Measurements from ENCODE around the gene DDX19B.
"Not testable (repeated sequence)": the region's sequence is repeated elsewhere in the genome, so short reads cannot be mapped to it uniquely, and the experiment has no call there.

Gene DDX19B

DNA sequence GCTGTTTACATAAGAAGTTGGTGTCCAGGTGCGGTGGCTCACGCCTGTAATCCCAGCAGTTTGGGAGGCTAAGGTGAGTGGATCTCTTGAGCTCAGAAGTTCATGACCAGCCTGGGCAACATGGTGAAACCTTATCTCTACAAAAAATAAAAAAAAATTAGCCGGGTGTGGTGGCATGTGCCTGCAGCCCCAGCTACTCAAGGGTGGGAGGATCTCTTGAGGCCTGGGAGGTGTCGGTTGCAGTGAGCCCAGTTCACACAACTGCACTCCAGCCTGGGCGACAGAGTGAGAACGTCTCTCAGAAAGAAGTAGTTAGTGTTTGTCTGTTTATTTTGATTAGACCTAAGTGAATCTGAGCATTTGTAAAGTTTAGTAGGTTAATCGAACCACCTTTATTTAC is 60.6 kb downstream of the DDX19B start:
- H3K9me3 ChIP-seq (ENCODE audit: control insufficient read depth, low read length) = no peaks in the 10 kb centered on the region
- no peaks in the 10 kb centered on the region for H3K4me1 ChIP-seq (ENCODE audit: control insufficient read depth, insufficient read depth, low read length, poor library complexity, severe bottlenecking)
- no peak overlapping the region for H3K27ac ChIP-seq (ENCODE audit: low read depth, low read length, severe bottlenecking)
- H3K4me3 ChIP-seq (ENCODE audit: extremely low read depth, insufficient read depth, low read length, poor library complexity, severe bottlenecking) = no peak overlapping the region
- 93 to 96% methylated on average over 3 to 4 of the region's 7 CpGs for WGBS, 2 experiments (ENCODE audit: insufficient coverage in 2 of 2)
- H3K36me3 ChIP-seq (ENCODE audit: control insufficient read depth, insufficient read depth, low read length) = peaks cover 93% of the 10 kb centered on the region

DNA sequence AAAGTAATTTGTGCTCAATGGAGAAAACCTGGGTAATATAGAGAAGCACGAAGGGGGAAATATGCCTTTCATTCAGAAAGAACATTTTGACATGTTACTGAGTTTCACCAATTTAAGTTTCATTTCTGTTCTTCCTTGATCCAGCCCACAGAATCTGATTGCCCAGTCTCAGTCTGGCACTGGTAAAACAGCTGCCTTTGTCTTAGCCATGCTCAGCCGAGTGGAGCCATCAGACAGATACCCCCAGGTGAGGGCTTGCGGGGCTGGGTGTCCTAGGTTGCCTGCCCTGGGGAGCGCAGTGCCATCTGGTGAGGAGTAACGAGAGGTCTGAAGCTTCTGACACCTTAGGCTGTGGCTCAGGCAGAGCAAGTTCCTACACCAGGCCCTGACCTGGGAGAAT is 65.4 kb downstream of the DDX19B start:
- 98% methylated on average over 5 of the region's 5 CpGs for WGBS, 2 experiments (ENCODE audit: insufficient coverage in 2 of 2)
- H3K4me1 ChIP-seq (ENCODE audit: control insufficient read depth, insufficient read depth, low read length, poor library complexity, severe bottlenecking) = no peaks in the 10 kb centered on the region
- H3K27ac ChIP-seq (ENCODE audit: low read depth, low read length, severe bottlenecking) = no peak overlapping the region
- no peaks in the 10 kb centered on the region for H3K9me3 ChIP-seq (ENCODE audit: control insufficient read depth, low read length)
- H3K36me3 ChIP-seq (ENCODE audit: control insufficient read depth, insufficient read depth, low read length) = peaks cover 91% of the 10 kb centered on the region
- H3K4me3 ChIP-seq (ENCODE audit: extremely low read depth, insufficient read depth, low read length, poor library complexity, severe bottlenecking) = no peak overlapping the region

DNA sequence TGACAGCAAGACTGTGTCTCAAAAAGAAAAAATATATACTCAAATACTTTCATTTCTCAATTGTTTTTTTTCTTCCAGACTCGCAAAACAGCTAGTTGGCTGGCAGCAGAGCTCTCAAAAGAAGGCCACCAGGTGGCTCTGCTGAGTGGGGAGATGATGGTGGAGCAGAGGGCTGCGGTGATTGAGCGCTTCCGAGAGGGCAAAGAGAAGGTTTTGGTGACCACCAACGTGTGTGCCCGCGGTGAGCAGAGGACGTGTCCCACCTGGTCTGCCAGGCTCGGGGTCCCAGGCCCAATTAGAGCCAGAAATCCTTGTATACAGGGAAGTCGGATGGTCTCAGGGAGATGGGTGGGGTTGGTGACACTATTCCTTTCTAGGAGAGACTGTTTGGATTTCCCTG is 71.2 kb downstream of the DDX19B start:
- WGBS, 2 experiments (ENCODE audit: insufficient coverage in 2 of 2) = 82 to 83% methylated on average over 7 to 9 of the region's 10 CpGs
- H3K27ac ChIP-seq (ENCODE audit: low read depth, low read length, severe bottlenecking); H3K4me3 ChIP-seq (ENCODE audit: extremely low read depth, insufficient read depth, low read length, poor library complexity, severe bottlenecking); H3K9me3 ChIP-seq (ENCODE audit: control insufficient read depth, low read length); H3K4me1 ChIP-seq (ENCODE audit: control insufficient read depth, insufficient read depth, low read length, poor library complexity, severe bottlenecking): not testable (repeated sequence)
- peaks cover 89% of the 10 kb centered on the region for H3K36me3 ChIP-seq (ENCODE audit: control insufficient read depth, insufficient read depth, low read length)

DNA sequence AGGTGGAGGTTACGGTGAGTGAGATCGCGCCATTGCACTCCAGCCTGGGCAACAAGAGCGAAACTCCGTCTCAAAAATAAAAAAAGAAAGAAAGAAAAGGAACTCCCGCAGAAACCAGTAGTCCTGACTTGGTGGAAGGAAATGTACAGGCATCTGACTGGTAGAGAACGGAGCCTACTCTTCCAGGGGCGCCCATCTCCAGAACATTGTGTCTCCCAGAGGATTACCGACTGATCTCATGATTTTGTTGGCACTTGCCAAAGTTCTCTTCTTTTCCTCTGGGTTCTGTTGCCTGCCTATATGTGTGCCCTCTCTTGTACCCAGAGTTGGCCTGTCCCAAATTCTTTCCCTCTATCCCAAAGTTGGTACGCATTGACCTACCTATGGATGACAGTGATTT is 71.9 kb downstream of the DDX19B start:
- H3K9me3 ChIP-seq (ENCODE audit: control insufficient read depth, low read length) = no peaks in the 10 kb centered on the region
- peaks cover 87% of the 10 kb centered on the region for H3K36me3 ChIP-seq (ENCODE audit: control insufficient read depth, insufficient read depth, low read length)
- no peaks in the 10 kb centered on the region for H3K4me1 ChIP-seq (ENCODE audit: control insufficient read depth, insufficient read depth, low read length, poor library complexity, severe bottlenecking)
- no peak overlapping the region for H3K4me3 ChIP-seq (ENCODE audit: extremely low read depth, insufficient read depth, low read length, poor library complexity, severe bottlenecking)
- H3K27ac ChIP-seq (ENCODE audit: low read depth, low read length, severe bottlenecking) = no peak overlapping the region
- 95 to 97% methylated on average over 9 to 10 of the region's 10 CpGs for WGBS, 2 experiments (ENCODE audit: insufficient coverage in 2 of 2)

DNA sequence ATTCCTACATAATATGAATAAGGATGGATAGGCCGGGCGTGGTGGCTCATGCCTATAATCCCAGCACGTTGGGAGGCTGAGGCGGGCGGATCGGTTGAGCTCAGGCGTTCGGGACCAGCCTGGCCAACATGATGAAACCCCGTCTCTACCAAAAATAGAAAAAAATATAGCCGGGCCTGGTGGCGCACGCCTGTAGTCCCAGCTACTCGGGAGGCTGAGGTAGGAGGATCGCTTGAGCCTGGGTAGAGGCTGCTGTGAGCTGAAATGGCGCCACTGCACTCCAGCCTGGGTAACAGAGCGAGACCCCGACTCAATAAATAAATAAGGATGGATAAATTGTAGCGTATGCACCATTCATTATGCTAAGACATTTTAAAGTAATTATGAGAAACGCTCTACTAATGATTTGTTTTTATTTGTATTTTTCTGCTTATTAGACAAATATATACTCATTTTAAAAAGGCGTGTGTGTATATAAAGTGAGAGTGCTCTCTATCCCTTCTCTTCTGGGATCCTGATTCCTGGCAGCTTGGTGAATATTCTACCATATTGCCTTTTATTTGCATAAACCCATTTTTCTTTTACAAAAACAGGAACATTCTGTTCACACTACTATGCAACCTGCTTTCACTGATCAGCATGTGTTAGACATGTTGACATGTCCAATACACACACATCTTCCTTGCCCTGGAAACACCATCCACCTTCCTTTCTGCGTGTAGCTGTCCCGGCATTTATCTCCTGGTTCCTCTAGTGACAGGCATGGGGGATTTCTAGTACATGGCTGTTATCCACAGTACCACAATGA is 74.1 kb downstream of the DDX19B start:
- Histone ChIP-seq H3K4me1 (ENCODE audit: control insufficient read depth, insufficient read depth, low read length, poor library complexity, severe bottlenecking) (no peaks in the 10 kb centered on the region), H3K27ac (ENCODE audit: low read depth, low read length, severe bottlenecking) (no peak overlapping the region), H3K4me3 (ENCODE audit: extremely low read depth, insufficient read depth, low read length, poor library complexity, severe bottlenecking) (no peak overlapping the region), H3K9me3 (ENCODE audit: control insufficient read depth, low read length) (no peaks in the 10 kb centered on the region), H3K36me3 (ENCODE audit: control insufficient read depth, insufficient read depth, low read length) (peaks cover 80% of the 10 kb centered on the region)
- 95 to 100% methylated on average over 10 to 12 of the region's 22 CpGs for WGBS, 2 experiments (ENCODE audit: insufficient coverage in 2 of 2)

DNA sequence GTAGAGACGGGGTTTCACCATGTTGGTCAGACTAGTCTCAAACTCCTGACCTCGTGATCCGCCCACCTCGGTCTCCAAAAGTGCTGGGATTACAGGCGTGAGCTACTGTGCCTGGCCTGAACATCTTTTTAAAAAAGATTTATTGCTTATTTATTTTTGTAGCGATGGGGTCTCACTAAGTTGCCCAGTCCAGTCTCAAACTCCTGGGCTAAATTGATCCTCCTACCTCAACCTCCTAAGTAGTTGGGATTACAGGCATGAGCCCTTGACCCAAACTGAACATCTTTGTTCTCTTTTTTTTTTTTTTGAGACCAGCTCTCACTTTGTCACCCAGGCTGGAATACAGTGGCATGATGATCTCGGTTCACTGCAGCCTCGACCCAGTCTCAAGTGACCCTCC is 75.2 kb downstream of the DDX19B start:
- H3K27ac ChIP-seq (ENCODE audit: low read depth, low read length, severe bottlenecking) = no peak overlapping the region
- peaks cover 77% of the 10 kb centered on the region for H3K36me3 ChIP-seq (ENCODE audit: control insufficient read depth, insufficient read depth, low read length)
- no peak overlapping the region for H3K4me3 ChIP-seq (ENCODE audit: extremely low read depth, insufficient read depth, low read length, poor library complexity, severe bottlenecking)
- H3K4me1 ChIP-seq (ENCODE audit: control insufficient read depth, insufficient read depth, low read length, poor library complexity, severe bottlenecking) = no peaks in the 10 kb centered on the region
- WGBS, 2 experiments (ENCODE audit: insufficient coverage in 2 of 2) = 87 to 97% methylated on average over 4 to 6 of the region's 8 CpGs
- no peaks in the 10 kb centered on the region for H3K9me3 ChIP-seq (ENCODE audit: control insufficient read depth, low read length)

DNA sequence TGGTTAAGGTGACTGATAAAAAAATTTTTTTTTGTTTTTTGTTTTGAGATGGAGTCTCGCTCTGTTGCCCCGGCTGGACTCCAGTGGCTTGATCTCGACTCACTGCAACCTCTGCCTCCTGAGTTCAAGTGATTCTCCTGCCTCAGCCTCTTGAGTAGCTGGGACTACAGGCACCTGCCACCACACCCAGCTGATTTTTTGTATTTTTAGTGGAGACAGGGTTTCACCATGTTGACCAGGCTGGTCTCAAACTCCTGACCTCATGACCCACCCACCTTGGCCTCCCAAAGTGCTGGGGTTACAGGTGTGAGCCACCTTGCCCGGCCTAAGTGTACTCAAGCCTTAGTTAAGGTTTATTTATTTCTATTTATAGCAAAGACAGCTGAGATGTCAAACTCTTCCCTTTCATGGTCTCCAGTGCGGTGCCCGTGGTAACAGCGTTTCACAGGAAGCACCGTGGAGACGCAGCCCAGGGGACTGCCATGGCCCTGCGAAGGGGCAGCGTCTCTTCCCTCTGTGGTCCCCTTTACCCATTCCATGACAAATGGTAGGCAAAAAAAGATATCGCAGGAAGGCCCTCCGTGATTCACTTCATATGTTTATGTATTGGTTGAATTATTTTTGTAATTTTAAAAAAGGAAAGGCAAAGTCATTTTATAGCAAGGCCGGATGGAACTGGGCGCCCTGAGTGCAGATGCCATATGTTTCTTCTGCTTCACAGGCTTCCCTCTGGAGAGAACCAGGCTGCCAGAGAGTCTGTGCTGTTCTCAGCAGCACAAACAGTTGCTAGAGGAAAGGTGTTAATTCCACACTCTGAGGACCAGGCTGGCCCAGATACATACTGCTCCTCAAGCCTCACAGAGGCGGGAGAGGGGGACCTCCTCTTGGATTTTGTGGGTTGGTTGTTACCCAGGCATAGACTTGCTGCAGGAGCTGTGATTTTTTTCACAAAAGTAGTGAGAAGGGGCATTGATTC is 76.9 kb downstream of the DDX19B start:
- no peak overlapping the region for H3K4me3 ChIP-seq (ENCODE audit: extremely low read depth, insufficient read depth, low read length, poor library complexity, severe bottlenecking)
- no peak overlapping the region for H3K27ac ChIP-seq (ENCODE audit: low read depth, low read length, severe bottlenecking)
- H3K9me3 ChIP-seq (ENCODE audit: control insufficient read depth, low read length) = no peaks in the 10 kb centered on the region
- peaks cover 2% of the 10 kb centered on the region for H3K4me1 ChIP-seq (ENCODE audit: control insufficient read depth, insufficient read depth, low read length, poor library complexity, severe bottlenecking)
- WGBS, 2 experiments (ENCODE audit: insufficient coverage in 2 of 2) = 96% methylated on average over 13 of the region's 16 CpGs
- peaks cover 64% of the 10 kb centered on the region for H3K36me3 ChIP-seq (ENCODE audit: control insufficient read depth, insufficient read depth, low read length)

DNA sequence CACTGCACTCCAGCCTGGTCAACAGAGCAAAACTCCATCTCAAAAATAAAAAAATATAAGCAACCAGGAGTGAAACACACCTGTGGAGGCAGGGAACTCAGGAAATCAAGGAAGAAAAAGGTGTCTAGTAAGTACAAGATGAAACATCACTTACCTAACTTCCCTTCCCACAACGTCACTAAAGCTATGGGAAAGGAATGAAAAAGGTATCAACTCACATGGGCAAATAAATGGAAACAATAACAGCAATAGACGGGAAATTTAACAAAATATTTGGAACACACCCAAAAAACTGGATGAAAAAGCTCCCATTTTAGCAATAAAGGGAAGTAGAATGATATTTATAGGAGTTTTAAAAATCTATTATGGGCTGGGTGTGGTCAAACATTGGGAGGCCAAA is 78.8 kb downstream of the DDX19B start:
- Histone ChIP-seq H3K27ac (ENCODE audit: low read depth, low read length, severe bottlenecking) (no peak overlapping the region), H3K9me3 (ENCODE audit: control insufficient read depth, low read length) (no peaks in the 10 kb centered on the region), H3K4me1 (ENCODE audit: control insufficient read depth, insufficient read depth, low read length, poor library complexity, severe bottlenecking) (peaks cover 6% of the 10 kb centered on the region), H3K4me3 (ENCODE audit: extremely low read depth, insufficient read depth, low read length, poor library complexity, severe bottlenecking) (no peak overlapping the region), H3K36me3 (ENCODE audit: control insufficient read depth, insufficient read depth, low read length) (peaks cover 54% of the 10 kb centered on the region)
- WGBS, 2 experiments (ENCODE audit: insufficient coverage in 2 of 2) = 100% methylated on average over 1 of the region's 2 CpGs; no CpG with 5 or more reads in 1 of the 2 experiments

DNA sequence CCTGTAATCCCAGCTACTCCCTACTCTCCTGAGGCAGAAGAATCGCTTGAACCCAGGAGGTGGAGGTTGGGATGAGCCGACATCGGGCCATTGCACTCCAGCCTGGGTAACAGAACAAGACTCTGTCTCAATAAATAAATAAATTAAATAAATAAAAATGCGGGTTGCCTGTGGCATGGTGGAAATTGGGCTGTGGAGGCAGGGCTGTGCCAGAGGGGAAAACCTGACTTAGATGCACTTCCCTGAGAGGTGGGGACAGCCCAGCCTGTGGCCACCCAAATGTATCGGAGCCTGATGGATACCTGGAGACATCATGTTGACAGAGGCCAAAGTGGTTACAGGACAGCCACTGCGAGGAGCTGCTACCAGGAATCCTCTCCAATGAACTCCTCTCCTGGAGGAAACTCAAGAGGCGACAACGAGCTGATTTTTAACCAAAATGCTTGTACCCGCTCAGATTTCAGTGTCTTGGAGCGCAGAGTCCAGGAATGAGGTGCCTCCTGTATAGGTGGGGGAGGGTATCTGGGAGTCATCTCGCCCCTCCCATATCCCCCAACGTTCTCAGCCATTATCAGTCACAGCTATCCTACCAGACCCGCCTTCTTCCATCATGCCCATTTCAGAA is 80.0 kb downstream of the DDX19B start:
- peaks cover 6% of the 10 kb centered on the region for H3K4me1 ChIP-seq (ENCODE audit: control insufficient read depth, insufficient read depth, low read length, poor library complexity, severe bottlenecking)
- H3K27ac ChIP-seq (ENCODE audit: low read depth, low read length, severe bottlenecking) = no peak overlapping the region
- no peaks in the 10 kb centered on the region for H3K9me3 ChIP-seq (ENCODE audit: control insufficient read depth, low read length)
- H3K4me3 ChIP-seq (ENCODE audit: extremely low read depth, insufficient read depth, low read length, poor library complexity, severe bottlenecking) = no peak overlapping the region
- peaks cover 54% of the 10 kb centered on the region for H3K36me3 ChIP-seq (ENCODE audit: control insufficient read depth, insufficient read depth, low read length)
- 92 to 96% methylated on average over 4 to 7 of the region's 13 CpGs for WGBS, 2 experiments (ENCODE audit: insufficient coverage in 2 of 2)

DNA sequence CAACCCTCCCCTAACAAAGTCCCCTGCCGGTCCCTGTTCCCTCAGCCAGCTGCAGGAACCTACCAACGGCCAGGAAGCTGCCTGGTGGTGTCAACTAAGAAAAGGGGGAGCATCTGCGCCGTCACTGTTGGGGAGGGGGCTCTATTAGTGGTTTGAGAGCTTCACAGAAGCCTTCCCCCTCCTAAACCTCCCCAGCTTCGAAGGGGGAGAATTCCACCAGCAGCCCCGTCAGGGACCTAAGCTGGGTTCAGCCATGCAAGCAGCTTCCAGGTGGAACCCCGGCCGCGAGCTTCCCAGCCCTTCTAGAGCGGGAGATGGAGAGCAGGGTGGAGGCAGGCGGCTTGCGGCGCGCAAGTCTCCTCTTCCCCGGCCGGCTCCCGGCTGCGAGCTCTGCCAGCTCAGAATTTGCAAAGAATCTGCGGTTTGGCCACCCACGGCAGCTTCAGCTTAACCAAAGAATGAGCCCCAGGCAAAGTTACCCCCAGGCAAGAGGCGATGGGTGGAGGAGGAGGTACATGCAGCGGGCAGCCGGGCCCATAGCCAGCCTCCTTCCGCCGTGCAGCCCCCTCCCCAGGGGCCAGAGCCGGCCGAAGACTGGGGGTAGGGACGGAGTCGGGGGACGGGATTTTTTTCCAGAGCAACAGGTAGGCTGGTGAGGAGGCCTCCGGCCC is 81.4 kb downstream of the DDX19B start:
- Histone ChIP-seq H3K4me1 (ENCODE audit: control insufficient read depth, insufficient read depth, low read length, poor library complexity, severe bottlenecking) (peaks cover 6% of the 10 kb centered on the region), H3K9me3 (ENCODE audit: control insufficient read depth, low read length) (no peaks in the 10 kb centered on the region), H3K36me3 (ENCODE audit: control insufficient read depth, insufficient read depth, low read length) (peaks cover 54% of the 10 kb centered on the region), H3K27ac (ENCODE audit: low read depth, low read length, severe bottlenecking) (peak overlapping the region; percentile 89), H3K4me3 (ENCODE audit: extremely low read depth, insufficient read depth, low read length, poor library complexity, severe bottlenecking) (peak overlapping the region; percentile 67)
- 2% methylated on average over 14 to 18 of the region's 31 CpGs for WGBS, 2 experiments (ENCODE audit: insufficient coverage in 2 of 2)

All from mesodermal cell (in vitro differentiated cells).